GM23338 (cell line): ENCODE results near the gene MINDY1. TPM values are rescaled to one million over a fixed set of nuclear protein-coding genes. Genes with fewer than 3 reads are reported as not detected.
A peak's percentile ranks its signal among the peaks of the same experiment; 100 is the strongest.

Source experiments
- ATAC-seq: fragments of 200-7000 bp; cut with Tn5 transposase; 3 replicates; pipeline ENCODE4 v1.9.1; 2020
- DNase-seq: peaks from one replicate; pipeline ENCODE4 v3.0.0-alpha.2; 2015; ENCODE audit warnings: low spot score
- H2AFZ ChIP-seq: fragments of 200-600 bp; sonication (generic); 2 replicates; pipeline ENCODE4 v1.8.0; 2016; ENCODE audit warnings: antibody characterized with exemption, mild to moderate bottlenecking, moderate library complexity
- H3F3A ChIP-seq: fragments of 200-600 bp; sonication (generic); replicated peaks from 2 replicates; pipeline ENCODE4 v1.8.0; 2017; ENCODE audit warnings: antibody characterized with exemption, mixed run types, low read depth
- H3K27ac ChIP-seq: fragments of 200-600 bp; sonication (generic); 2 replicates; pipeline ENCODE4 v1.6.1; 2016; ENCODE audit warnings: low read depth
- H3K27me3 ChIP-seq: fragments of 200-600 bp; sonication (generic); 2 replicates; pipeline ENCODE4 v1.8.0; 2016; ENCODE audit warnings: mild to moderate bottlenecking, mixed run types, moderate library complexity; ENCODE audit not compliant: insufficient read depth
- H3K36me3 ChIP-seq: fragments of 200-600 bp; sonication (generic); 2 replicates; pipeline ENCODE4 v1.8.0; 2016; ENCODE audit warnings: mild to moderate bottlenecking; ENCODE audit not compliant: insufficient read depth
- H3K4me1 ChIP-seq: fragments of 200-600 bp; sonication (generic); 2 replicates; pipeline ENCODE4 v1.8.0; 2016; ENCODE audit warnings: mild to moderate bottlenecking, moderate library complexity; ENCODE audit not compliant: insufficient read depth
- H3K4me2 ChIP-seq: fragments of 200-600 bp; sonication (generic); 2 replicates; pipeline ENCODE4 v1.7.1; 2017; ENCODE audit warnings: mixed run types
- H3K4me3 ChIP-seq: fragments of 200-600 bp; sonication (generic); 2 replicates; pipeline ENCODE4 v1.6.1; 2016; ENCODE audit warnings: mixed run types
- H3K79me2 ChIP-seq: fragments of 200-600 bp; sonication (generic); replicated peaks from 2 replicates; pipeline ENCODE4 v1.8.0; 2017; ENCODE audit warnings: mild to moderate bottlenecking; ENCODE audit not compliant: insufficient read depth
- H3K9me2 ChIP-seq: fragments of 200-600 bp; sonication (generic); 2 replicates; pipeline ENCODE4 v1.8.0; 2017; ENCODE audit not compliant: insufficient read depth
- H4K20me1 ChIP-seq: fragments of 200-600 bp; sonication (generic); replicated peaks from 2 replicates; pipeline ENCODE4 v1.8.0; 2017; ENCODE audit warnings: mild to moderate bottlenecking; ENCODE audit not compliant: insufficient read depth
- H3K27ac Mint-ChIP-seq: 2 replicates; pipeline ENCODE4 v1.8.0; 2020; ENCODE audit warnings: inconsistent platforms, mild to moderate bottlenecking, moderate library complexity, mixed read lengths
- H3K27me3 Mint-ChIP-seq: 3 replicates; pipeline ENCODE4 v1.8.0; 2022; ENCODE audit warnings: low read depth, mild to moderate bottlenecking, moderate library complexity, mixed read lengths, inconsistent platforms; ENCODE audit not compliant: insufficient read depth, poor library complexity
- H3K36me3 Mint-ChIP-seq: 3 replicates; pipeline ENCODE4 v1.8.0; 2021; ENCODE audit warnings: low read depth, mild to moderate bottlenecking, inconsistent platforms, moderate library complexity, mixed read lengths
- H3K4me1 Mint-ChIP-seq: 3 replicates; pipeline ENCODE4 v1.8.0; 2020; ENCODE audit warnings: mild to moderate bottlenecking, inconsistent platforms, mixed read lengths
- H3K4me3 Mint-ChIP-seq: 3 replicates; pipeline ENCODE4 v1.8.0; 2021; ENCODE audit warnings: moderate library complexity, mild to moderate bottlenecking, inconsistent platforms, mixed read lengths
- H3K9me3 Mint-ChIP-seq: 3 replicates; pipeline ENCODE4 v1.8.0; 2020; ENCODE audit warnings: moderate library complexity, mild to moderate bottlenecking, inconsistent platforms, mixed read lengths
- CREB1 ChIP-seq: fragments of 250-450 bp; sonication (Bioruptor Pico); IDR thresholded peaks from 2 replicates; pipeline ENCODE4 v1.5.0; 2020; ENCODE audit warnings: low read depth, mild to moderate bottlenecking, moderate library complexity
- CTCF ChIP-seq, 2 experiments: fragments of 200-600 bp in 1 of 2; sonication (generic) in 1 of 2; conservative IDR thresholded peaks; 2 replicates each; pipeline versions ENCODE4 v1.5.1 to v1.6.1; 2016 to 2017; ENCODE audit warnings: antibody characterized with exemption in 2 of 2, low read depth in 2 of 2, mild to moderate bottlenecking in 2 of 2, moderate library complexity in 1 of 2
- ETS1 ChIP-seq: IDR thresholded peaks from 2 replicates; pipeline ENCODE4 v1.6.1; 2016; ENCODE audit warnings: antibody characterized with exemption
- EZH2 ChIP-seq: fragments of 200-600 bp; sonication (generic); IDR thresholded peaks from one replicate; pipeline ENCODE4 v1.8.0; 2017; ENCODE audit warnings: antibody characterized with exemption, mild to moderate bottlenecking, low read depth; ENCODE audit not compliant: unreplicated experiment
- POLR2AphosphoS5 ChIP-seq: IDR thresholded peaks from 2 replicates; pipeline ENCODE4 v1.6.1; 2016; ENCODE audit warnings: antibody characterized with exemption, low read depth
- REST ChIP-seq: IDR thresholded peaks from one replicate; pipeline ENCODE4 v1.6.1; 2018; ENCODE audit warnings: antibody characterized with exemption; ENCODE audit not compliant: unreplicated experiment
- ZNF114 ChIP-seq: fragments of 250-450 bp; sonication (Bioruptor Pico); IDR thresholded peaks from 2 replicates; pipeline ENCODE4 v1.5.0; 2020; ENCODE audit warnings: mild to moderate bottlenecking, moderate library complexity
- ZNF331 ChIP-seq: fragments of 250-450 bp; sonication (Bioruptor Pico); IDR thresholded peaks from 2 replicates; pipeline ENCODE4 v1.5.0; 2020; ENCODE audit warnings: low read depth, mild to moderate bottlenecking, moderate library complexity
- polyA plus RNA-seq: library from polyadenylated mRNA; unstranded; fragments of >200 nt; fragmentation: Nextera tagmentation; extraction: Ambion mirVana; gene quantifications from 2 replicates; pipeline ENCODE4 v1.2.1, GENCODE V29; 2016
- total RNA-seq: library from RNA; depleted of rRNA; stranded (reverse); fragments of >200 nt; shearing (Covaris generic); gene quantifications from 2 replicates; pipeline ENCODE4 v1.2.3, GENCODE V29; 2014

MINDY1 gene
- total and polyA plus RNA-seq, 2 experiments from 2014 or later, result 4.5 to 10.3 TPM

- Histone ChIP-seq H3K79me2 (peaks cover 10% of the 10 kb centered on the region), H3K36me3 (peaks cover 48% of the 10 kb centered on the region), H3K4me3 (no peak overlapping the region), H3K4me2 (no peak overlapping the region), H3F3A (peaks cover 41% of the 10 kb centered on the region), H3K27me3 (no peaks in the 10 kb centered on the region), H3K4me1 (peaks cover 5% of the 10 kb centered on the region; the same call in 1 of the 2 replicates), H2AFZ (no peak overlapping the region), H4K20me1 (peaks cover 14% of the 10 kb centered on the region), H3K27ac (peak overlapping the region; percentile 68; the same call in 1 of the 2 replicates), H3K9me2 (no peaks in the 10 kb centered on the region)
- DNase-seq, result no peak
- Mint-ChIP-seq H3K4me1 (peaks cover 14% of the 10 kb centered on the region), H3K27me3 (peaks cover 9% of the 10 kb centered on the region), H3K9me3 (no peaks in the 10 kb centered on the region; the same call in 2 of the 3 replicates), H3K4me3 (no peak overlapping the region), H3K36me3 (peaks cover 56% of the 10 kb centered on the region), H3K27ac (no peak overlapping the region)
- no peak for TF ChIP-seq ZNF114 (CRISPR knock-in tag)
- TF ChIP-seq CREB1 (CRISPR knock-in tag), result no peak
- no peak for ATAC-seq
Measured at GRCh38 chr1:151051356-151052009, 44.8 kb upstream of the MINDY1 start.

- no peak overlapping the region; the same call in 1 of the 2 replicates for H3K27ac Mint-ChIP-seq
- H2AFZ ChIP-seq, result no peak overlapping the region
- ATAC-seq (no peak), DNase-seq (no peak)
- peaks cover 5% of the 10 kb centered on the region; the same call in 1 of the 2 replicates for H3K4me1 ChIP-seq
- no peak overlapping the region for H3K4me3 ChIP-seq
- no peaks in the 10 kb centered on the region; the same call in 2 of the 3 replicates for H3K9me3 Mint-ChIP-seq
- H4K20me1 ChIP-seq, result peaks cover 11% of the 10 kb centered on the region
- H3K27me3 Mint-ChIP-seq, result peaks cover 8% of the 10 kb centered on the region
- peaks cover 9% of the 10 kb centered on the region; the same call in 2 of the 3 replicates for H3K4me1 Mint-ChIP-seq
- H3K36me3 ChIP-seq, result peaks cover 41% of the 10 kb centered on the region
- no peak overlapping the region for H3K4me2 ChIP-seq
- H3K9me2 ChIP-seq, result no peaks in the 10 kb centered on the region
- H3F3A ChIP-seq, result peaks cover 41% of the 10 kb centered on the region
- H3K79me2 ChIP-seq, result no peaks in the 10 kb centered on the region
- no peaks in the 10 kb centered on the region for H3K27me3 ChIP-seq
- H3K4me3 Mint-ChIP-seq, result no peak overlapping the region
- H3K36me3 Mint-ChIP-seq, result peaks cover 43% of the 10 kb centered on the region
- TF ChIP-seq ETS1 (no peak), EZH2 (no peak), REST (no peak), CTCF (conservative IDR thresholded peaks at IDR 0.05; ENCODE audit: low read depth in 2 of 2) (no peak), CREB1 (CRISPR knock-in tag) (no peak), POLR2AphosphoS5 (no peak; the same call in 1 of the 2 replicates), ZNF331 (no peak)
- H3K27ac ChIP-seq, result peak overlapping the region; percentile 68; the same call in 1 of the 2 replicates
Measured at GRCh38 chr1:151050051-151050688, 43.5 kb upstream of the MINDY1 start.
